Fibroblast of skin of scalp (primary cell): Measurements from ENCODE around the gene DIPK1A.
"Not testable (repeated sequence)": the region's sequence is repeated elsewhere in the genome, so short reads cannot be mapped to it uniquely, and the experiment has no call there.

ENCODE experiments used
- DNase-seq: peaks from one replicate; pipeline ENCODE4 v3.0.0-alpha.2; 2013

DIPK1A gene

GRCh38 chr1:92916899-92917298 lies 44.4 kb downstream of the DIPK1A start:
- peak; percentile 38 for DNase-seq

DNA sequence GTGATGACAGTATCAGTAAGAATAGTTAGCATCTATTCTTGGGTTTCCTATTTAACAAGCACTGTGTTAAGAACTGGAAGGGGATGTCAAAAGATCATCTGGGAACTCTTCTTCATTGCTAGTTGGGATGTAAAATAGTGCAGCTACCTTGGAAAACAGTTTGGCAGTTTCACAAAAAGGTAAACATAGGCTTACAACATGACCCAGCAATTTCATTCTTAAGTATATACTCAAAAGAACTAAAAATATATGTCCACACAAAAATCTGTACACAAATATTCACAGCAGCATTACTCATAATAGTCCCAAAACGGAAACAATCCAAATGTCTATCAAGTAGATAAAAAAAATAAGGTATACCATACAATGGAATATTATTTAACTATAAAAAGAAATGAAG lies 45.7 kb downstream of the DIPK1A start:
- DNase-seq: no peak

GRCh38 chr1:92913093-92913819 lies 48.0 kb downstream of the DIPK1A start:
- no peak for DNase-seq

DNA sequence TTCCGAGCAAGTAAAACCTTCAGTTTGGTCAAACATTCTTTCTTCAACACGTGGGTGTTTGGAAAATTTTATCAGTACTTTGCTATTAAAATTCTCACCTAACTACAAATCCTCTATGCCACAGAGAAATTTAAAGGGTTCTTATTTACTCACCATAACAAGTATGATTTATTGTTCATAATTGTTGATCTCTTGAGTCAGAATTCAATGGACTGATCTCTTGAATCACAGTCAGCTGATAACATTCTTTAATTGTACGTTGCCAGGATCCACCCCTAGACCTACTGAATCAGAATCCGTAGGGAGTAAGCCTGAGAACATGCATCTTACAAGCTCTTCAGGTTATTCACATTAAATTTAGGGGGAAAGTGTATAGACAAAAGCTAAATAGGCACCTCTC lies 51.2 kb downstream of the DIPK1A start:
- no peak for DNase-seq

DNA sequence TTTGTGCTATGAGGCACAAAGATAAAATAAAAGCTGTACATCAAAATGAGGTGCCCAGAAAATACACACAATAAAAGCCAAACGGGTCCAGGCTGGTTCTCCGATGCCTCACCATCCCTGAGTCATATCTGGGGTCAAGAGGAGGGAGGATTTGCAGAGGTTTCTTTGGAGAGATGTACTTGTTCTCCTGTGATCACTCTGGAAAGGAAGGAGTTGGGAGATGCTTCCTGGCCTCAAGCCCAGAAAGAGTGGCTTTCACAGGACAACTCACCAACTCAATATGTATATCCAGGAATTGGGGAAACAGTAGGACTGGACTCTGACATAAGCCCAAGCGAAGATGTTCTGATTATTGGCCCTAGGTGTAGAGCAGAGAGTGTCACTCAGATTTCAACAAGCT lies 51.9 kb downstream of the DIPK1A start:
- peak; percentile 93 for DNase-seq

DNA sequence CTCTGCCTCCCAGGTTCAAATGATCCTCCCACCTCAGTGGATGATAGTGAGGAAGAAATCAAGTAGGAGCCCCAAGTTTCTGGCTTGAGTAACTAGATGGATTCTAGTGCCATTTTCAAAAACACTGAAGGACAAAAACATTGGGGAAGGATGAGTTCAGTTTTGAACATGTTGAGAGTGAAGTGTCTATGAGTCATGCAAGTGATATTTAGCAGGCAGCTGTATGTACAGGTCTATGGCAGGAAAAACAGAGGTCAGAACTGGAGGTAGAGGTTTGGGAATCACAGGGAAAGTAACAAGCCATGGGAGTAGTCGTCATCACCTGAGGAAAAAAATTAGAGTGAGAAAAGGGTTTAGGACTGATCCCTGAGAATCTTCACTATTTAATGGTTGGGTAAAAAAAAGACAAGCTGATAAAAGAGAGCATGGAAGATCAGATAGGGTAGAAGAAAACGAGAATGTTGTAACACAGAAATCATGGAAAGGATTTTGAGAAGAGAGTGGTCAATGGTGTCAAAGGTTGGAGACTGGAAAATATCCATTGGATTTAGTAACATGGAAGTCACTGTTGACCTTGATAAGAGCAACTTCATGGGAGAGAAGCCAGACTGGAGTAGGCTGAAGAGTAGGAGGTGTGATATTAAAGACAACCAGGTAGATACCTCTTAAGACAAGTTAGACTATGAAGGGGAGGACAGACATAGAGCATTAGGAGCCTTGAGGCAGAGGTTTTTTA lies 53.1 kb downstream of the DIPK1A start:
- no peak for DNase-seq

GRCh38 chr1:92903765-92904164 lies 57.5 kb downstream of the DIPK1A start:
- DNase-seq: no peak

DNA sequence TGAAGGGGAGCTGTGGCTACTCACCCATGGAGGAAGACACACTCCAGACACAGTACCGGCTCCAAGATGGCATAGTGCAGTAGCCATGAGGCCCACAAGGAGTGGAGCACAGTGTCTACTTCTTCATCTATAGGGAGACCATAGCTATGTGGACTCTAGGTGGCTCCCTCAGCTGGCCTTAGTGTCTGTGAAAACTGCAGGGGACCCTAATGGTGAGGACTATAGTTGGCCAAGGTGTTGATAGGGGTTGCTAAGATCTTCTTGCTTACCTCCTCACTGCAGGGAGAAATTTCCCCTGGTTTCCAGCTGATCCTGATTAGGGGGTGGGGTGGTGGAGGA lies 58.9 kb downstream of the DIPK1A start:
- no peak for DNase-seq

GRCh38 chr1:92901699-92902405 lies 59.4 kb downstream of the DIPK1A start:
- peak; percentile 47 for DNase-seq

DNA sequence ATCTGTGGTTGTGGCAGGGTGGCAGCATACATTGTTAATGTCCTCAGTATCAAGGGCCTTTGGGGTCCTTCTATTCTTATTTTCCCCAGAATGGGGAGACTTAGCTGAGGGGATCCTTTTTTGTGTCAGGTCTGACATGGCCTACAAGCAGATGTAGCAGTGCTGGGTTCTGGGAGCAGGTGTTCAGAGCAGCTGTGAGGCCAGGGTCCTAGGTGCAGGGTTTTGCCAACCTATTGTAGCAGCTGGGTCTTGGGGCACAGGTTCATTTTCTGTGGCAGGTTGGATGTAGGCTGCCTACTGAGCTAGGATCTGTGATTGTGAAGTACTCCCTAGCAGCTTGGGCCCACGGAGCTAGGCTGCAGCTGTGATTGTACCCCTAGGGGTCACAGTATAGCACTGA lies 60.1 kb downstream of the DIPK1A start:
- DNase-seq: no peak

DNA sequence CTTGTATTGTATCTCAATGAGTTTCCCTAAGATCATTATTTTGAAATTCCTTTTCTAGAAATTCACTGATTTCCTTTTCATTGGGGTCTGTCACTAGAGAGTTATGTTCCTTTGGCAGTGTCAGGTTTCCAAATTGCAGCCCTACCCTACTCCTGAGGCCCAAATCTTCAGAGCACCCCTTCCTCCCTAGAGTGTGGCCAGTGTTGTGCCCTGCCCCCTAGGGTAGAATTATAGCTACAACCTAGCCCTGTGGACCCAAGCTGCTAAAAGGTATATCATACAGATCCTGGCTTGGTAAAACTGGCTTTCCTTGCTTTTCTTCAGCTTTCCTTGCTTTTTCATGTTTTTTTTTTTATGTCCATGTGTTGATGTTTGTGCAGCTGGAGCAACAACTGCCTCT lies 60.7 kb downstream of the DIPK1A start:
- DNase-seq: no peak

GRCh38 chr1:92899780-92900179 lies 61.5 kb downstream of the DIPK1A start:
- no peak for DNase-seq

GRCh38 chr1:92898053-92898452 lies 63.2 kb downstream of the DIPK1A start:
- DNase-seq: not testable (repeated sequence)

DNA sequence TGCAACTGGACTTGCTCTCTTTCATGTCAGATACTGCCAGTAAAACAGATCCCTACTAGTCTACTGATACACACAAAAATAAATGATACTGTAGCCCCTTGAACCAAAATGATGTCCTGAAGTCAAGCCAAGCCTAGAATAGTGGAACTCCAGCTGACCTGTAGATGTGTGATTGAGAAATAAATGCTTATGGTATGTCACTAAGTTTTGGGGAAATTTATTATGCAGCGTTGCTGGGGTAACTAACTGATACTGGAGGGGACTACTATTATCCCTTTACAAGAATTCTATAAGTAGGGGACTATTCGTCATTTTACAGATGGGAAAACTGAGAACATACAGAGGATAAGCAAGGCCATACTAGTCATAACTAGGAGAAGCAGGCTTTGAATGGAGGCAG lies 73.8 kb downstream of the DIPK1A start:
- DNase-seq: no peak

DNA sequence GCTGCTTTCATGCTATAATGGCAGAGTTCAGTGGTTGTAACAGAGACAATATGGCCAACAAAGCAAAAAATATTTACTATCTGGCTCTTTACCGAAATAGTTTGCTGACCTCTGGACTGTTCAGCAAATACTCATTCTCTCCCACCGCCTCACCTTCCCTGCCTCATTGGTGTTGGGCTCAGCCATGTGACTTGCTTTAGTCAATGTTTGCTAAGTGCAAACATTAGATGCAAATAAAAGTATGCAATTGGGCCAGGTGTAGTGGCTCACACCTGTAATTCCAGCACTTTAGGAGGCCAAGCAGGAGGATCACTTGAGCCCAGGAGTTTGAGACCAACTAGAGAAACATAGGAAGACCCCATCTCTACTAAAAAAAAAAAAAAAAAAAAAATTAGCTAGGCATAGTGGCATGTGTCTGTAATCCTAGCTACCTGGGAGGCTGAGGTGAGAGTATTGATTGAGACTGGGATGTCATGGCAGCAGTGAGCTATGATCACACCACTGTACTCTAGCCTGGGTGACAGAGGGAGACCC lies 74.3 kb downstream of the DIPK1A start:
- no peak for DNase-seq

- no peak for DNase-seq
Measured at GRCh38 chr1:92884195-92884594, 77.1 kb downstream of the DIPK1A start.

GRCh38 chr1:92883297-92883696 lies 78.0 kb downstream of the DIPK1A start:
- DNase-seq: no peak

GRCh38 chr1:92882819-92883218 lies 78.4 kb downstream of the DIPK1A start:
- peak; percentile 31 for DNase-seq

DNA sequence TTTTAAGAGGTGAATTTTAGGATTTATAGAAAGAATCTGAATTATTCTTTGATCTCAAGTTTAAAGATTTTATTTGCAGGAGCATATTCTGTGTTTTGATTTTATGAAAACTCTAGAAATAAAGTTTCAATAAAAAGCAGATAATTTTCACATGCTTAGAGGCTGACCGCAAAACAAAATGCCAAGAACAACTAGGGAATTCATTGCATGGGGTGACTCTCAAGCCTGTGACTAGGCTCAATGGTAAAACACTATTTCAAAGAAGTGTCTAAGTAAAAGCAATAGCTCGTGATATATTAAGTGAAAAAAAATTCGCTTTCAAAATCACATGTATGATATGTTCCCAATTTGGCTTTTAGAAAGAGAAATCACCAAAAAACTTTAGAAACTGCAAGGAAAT lies 79.9 kb downstream of the DIPK1A start:
- DNase-seq: no peak

DNA sequence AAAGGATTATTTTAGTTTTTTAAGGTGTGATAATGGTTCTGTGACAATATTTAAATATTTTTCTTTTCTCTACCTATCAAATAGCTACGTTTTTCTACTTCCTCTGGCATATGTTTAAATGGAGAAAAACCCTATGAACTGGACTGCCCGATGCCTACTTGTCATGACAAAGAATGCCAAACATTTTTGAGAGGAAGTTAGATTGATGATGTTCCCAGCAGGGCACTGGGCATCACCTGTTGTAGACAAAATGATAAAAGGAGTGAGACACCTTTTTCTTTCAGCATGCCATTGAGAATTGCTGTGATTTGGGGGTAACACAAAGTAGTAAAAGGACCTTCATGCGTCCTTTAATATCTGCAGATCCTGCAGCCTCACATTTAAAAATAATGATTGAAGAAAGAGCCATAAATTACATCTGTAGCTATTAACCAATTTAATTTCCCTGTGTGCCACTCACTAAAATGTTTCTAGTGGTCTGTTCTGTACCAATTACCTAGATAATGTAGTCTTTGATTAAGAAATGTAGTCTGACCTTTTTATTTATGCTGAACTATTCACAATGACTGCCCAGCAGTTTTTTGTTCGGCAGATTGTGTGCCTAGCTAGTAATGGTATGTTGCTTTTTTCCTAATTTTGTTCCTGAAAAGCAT lies 81.8 kb downstream of the DIPK1A start:
- no peak for DNase-seq

DNA sequence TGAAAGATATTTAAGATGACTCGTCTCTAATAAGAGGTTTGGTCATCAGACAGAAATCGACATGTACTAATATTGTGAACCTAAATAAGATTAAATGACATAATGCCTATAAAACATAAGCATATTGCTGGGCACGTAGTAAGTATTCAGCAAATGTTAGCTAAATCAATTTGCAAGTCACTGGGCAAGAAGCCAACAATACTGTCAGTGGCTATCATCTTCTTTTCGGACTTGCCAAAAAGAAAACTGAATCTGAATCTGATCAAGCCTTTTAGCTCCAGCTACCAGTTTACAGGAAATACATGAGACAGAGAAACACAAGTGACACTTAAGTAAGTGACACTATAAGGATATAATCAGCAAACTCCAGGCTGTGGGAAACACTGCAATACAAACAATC lies 83.5 kb downstream of the DIPK1A start:
- DNase-seq: peak; percentile 17

DNA sequence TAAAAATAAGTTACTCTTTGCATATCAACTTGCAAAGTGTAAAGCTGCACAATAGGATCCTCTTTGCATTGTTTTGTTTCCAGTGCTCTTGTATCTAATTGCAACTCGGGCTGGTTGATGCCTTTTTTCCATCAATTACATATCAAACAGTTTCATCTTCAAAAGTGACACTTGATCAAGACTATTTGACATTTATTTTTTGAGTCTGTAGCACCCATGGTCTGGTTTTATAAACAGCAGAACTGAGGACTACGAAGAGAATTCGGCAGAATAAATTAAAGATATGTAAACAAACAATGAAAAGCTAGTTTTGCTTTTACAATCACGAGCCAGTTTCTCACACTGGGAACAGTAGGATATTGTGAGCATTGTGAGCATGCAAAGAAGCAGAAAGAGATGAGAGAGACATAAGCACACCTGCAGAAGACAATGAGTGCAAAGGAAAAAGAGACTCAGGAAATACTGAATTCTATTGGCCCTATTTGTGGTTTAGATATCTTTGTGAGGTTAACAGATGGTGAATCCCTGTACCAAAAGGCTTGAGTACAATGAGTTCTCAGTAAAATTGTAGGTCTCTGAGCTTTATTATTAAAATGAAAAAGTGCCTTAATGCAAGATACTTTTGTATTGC lies 84.1 kb downstream of the DIPK1A start:
- no peak for DNase-seq

DNA sequence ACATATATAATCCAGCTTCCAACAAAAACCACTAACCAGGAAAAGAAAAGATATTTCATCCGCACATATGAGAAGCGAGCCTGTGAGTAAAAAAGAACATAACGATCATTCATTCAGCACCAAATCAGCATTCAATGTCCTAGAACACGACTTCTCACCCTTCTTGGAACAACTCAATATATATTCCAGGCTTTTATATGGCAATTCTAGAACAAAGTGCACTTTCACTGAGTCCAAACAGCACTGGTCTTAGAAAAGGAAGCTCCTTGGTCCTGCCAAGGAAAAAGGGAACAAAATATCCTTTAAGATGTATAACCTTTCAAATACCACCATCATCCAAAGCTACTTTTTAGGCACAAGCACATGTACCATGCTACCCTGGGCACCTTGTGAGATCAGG lies 84.9 kb downstream of the DIPK1A start:
- no peak for DNase-seq
